ENCODE measurements around the gene SMYD3.

The SMYD3 gene

DNA sequence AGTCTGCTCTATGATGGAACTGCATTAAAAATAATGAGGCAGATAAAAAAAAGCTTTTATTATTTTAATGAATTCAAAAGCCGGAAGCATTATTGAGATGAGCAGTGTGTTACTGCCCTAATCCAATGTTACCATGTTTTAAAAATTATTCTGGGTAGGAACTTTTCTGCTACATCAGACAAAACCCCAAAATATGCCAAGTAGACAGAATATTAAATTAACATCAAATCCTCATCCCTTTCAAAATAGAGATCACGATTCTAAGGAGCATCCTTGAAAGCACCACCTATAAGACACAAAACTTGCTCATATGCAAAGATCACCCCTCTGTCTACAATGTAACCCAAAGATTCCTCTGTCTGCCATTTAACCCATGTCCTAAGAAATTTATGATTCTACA is 357.5 kb downstream of the SMYD3 start:
- H3K36me3 ChIP-seq (ENCODE audit: low read length): 0 out of 2 replicates have a peak, but pooled peaks cover 6% of the 10 kb centered on the region
- H3K27me3 ChIP-seq (ENCODE audit: low read length): no peaks in the 10 kb centered on the region
- no peak overlapping the region for H3K9ac ChIP-seq (ENCODE audit: low read length)
- TF ChIP-seq, protein P1, sequence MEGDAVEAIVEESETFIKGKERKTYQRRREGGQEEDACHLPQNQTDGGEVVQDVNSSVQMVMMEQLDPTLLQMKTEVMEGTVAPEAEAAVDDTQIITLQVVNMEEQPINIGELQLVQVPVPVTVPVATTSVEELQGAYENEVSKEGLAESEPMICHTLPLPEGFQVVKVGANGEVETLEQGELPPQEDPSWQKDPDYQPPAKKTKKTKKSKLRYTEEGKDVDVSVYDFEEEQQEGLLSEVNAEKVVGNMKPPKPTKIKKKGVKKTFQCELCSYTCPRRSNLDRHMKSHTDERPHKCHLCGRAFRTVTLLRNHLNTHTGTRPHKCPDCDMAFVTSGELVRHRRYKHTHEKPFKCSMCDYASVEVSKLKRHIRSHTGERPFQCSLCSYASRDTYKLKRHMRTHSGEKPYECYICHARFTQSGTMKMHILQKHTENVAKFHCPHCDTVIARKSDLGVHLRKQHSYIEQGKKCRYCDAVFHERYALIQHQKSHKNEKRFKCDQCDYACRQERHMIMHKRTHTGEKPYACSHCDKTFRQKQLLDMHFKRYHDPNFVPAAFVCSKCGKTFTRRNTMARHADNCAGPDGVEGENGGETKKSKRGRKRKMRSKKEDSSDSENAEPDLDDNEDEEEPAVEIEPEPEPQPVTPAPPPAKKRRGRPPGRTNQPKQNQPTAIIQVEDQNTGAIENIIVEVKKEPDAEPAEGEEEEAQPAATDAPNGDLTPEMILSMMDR (IDR thresholded peaks at IDR 0.05; ENCODE audit: insufficient read depth, low read length, poor library complexity, severe bottlenecking): no peak
- TF ChIP-seq EZH2phosphoT487 (conservative IDR thresholded peaks at IDR 0.05; ENCODE audit: low read length): no peak
- no peak overlapping the region for H3K4me2 ChIP-seq (ENCODE audit: low read depth, low read length, poor library complexity, severe bottlenecking)
- H3K9me3 ChIP-seq (ENCODE audit: insufficient read depth, low read length): peaks cover 25% of the 10 kb centered on the region; the same call in 1 of the 2 replicates
- no peak overlapping the region for H3K27ac ChIP-seq (ENCODE audit: low read depth, low read length)
- H3K79me2 ChIP-seq (ENCODE audit: insufficient read depth, low read length): no peaks in the 10 kb centered on the region
- no peak overlapping the region for H3K4me3 ChIP-seq (ENCODE audit: insufficient read depth, low read length, poor library complexity, severe bottlenecking)
- no peak overlapping the region for H2AFZ ChIP-seq (ENCODE audit: low read depth, low read length, severe bottlenecking)
- H3F3A ChIP-seq (ENCODE audit: insufficient read depth): no peaks in the 10 kb centered on the region
- H4K20me1 ChIP-seq (ENCODE audit: low read depth, low read length): no peaks in the 10 kb centered on the region
- H3K9me2 ChIP-seq (replicated peaks; ENCODE audit: insufficient read depth, low read length): no peaks in the 10 kb centered on the region

DNA sequence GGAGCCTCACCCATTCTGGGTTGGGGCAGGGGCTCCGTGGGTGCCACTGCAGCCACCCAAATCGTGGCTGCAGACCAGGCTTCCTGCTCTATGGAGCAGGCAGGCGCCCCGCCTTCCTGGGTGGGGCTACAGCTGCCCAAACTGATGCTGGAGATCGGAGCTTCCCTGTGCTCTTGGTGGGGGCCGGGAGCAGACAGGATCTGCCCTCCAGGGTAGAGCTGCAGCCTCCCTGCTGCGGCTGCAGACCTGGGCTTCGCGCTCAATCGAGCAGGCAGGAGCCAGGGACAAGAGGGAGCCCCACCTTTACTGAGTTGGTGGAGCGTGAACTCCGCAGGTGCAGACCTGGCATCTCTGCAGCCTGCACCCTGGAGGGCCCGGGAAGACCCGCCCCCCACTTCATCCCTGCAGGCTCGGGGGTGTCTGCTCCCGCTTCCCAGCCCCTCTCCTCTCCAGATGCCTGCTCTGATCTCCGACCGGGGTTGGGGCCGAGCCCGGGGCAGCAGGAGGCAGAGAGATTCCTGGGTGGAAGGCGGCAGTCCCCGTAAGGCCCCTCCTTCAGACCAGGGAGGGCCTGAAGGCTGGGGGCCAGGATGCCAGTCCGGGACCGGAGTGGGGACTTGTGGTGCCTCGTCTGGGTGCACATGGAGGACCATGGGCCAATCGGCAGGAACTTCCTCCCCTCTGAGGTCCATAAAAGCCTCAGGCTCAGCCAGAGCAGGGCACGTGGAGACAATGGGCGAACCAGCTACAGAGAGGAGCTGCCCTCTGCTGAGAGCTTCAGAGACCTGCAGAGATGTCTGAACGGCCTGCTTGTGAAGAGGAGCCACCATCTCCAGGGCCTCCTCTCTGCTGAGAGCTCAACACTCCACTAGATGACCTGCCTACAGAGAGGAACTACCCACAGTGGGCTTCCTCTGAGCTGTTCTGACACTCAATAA is 359.3 kb downstream of the SMYD3 start:
- H3K4me2 ChIP-seq (ENCODE audit: low read depth, low read length, poor library complexity, severe bottlenecking): no peak overlapping the region
- H4K20me1 ChIP-seq (ENCODE audit: low read depth, low read length): no peaks in the 10 kb centered on the region
- H3K4me3 ChIP-seq (ENCODE audit: insufficient read depth, low read length, poor library complexity, severe bottlenecking): no peak overlapping the region
- no peak overlapping the region for H2AFZ ChIP-seq (ENCODE audit: low read depth, low read length, severe bottlenecking)
- H3F3A ChIP-seq (ENCODE audit: insufficient read depth): no peaks in the 10 kb centered on the region
- H3K36me3 ChIP-seq (ENCODE audit: low read length): 0 out of 2 replicates have a peak, but pooled peaks cover 6% of the 10 kb centered on the region
- no peaks in the 10 kb centered on the region for H3K79me2 ChIP-seq (ENCODE audit: insufficient read depth, low read length)
- H3K27ac ChIP-seq (ENCODE audit: low read depth, low read length): no peak overlapping the region
- no peak overlapping the region for H3K9ac ChIP-seq (ENCODE audit: low read length)
- peaks cover 25% of the 10 kb centered on the region; the same call in 1 of the 2 replicates for H3K9me3 ChIP-seq (ENCODE audit: insufficient read depth, low read length)
- H3K9me2 ChIP-seq (replicated peaks; ENCODE audit: insufficient read depth, low read length): no peaks in the 10 kb centered on the region
- no peaks in the 10 kb centered on the region for H3K27me3 ChIP-seq (ENCODE audit: low read length)
- TF ChIP-seq, protein P1 (IDR thresholded peaks at IDR 0.05; ENCODE audit: insufficient read depth, low read length, poor library complexity, severe bottlenecking): no peak

DNA sequence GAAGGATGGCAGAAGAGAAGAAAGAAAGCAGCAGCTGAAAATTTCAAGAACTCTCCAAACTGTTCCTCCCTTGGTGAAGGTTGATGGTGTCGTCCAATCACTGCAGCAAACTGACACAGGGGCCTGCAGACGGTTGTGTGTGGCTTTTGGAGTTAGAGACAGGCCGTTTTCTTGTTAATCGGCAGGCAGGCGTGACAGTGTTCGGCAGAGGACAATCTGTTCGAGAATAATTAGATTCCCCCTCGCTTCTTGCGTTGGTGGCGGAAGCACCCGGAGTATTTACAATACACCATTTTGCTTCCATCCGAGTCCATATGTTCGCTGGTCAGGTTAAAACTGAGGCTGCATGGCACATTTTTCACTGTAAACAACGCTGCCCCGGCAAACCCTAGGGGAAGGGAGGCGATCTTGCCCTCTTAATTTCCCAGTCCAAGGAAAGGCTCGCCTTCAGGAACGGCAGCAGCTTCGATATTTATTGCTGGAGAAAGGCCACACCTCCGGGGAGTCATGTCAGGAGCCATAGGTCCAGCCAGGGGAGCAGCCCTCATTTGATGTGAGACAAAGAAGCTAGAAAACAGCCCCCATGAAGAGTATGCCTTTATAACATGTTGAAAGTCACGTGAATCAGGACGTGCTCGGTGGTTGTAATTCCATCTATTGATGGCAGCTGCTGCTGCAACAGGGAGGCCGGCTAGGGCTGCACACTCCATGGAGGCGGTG is 360.1 kb downstream of the SMYD3 start:
- H3K4me2 ChIP-seq (ENCODE audit: low read depth, low read length, poor library complexity, severe bottlenecking): no peak overlapping the region
- H3K27me3 ChIP-seq (ENCODE audit: low read length): no peaks in the 10 kb centered on the region
- H3K4me3 ChIP-seq (ENCODE audit: insufficient read depth, low read length, poor library complexity, severe bottlenecking): no peak overlapping the region
- H3K79me2 ChIP-seq (ENCODE audit: insufficient read depth, low read length): no peaks in the 10 kb centered on the region
- no peaks in the 10 kb centered on the region for H3K9me2 ChIP-seq (replicated peaks; ENCODE audit: insufficient read depth, low read length)
- no peak overlapping the region for H3K9ac ChIP-seq (ENCODE audit: low read length)
- no peaks in the 10 kb centered on the region for H3F3A ChIP-seq (ENCODE audit: insufficient read depth)
- H2AFZ ChIP-seq (ENCODE audit: low read depth, low read length, severe bottlenecking): no peak overlapping the region
- H3K9me3 ChIP-seq (ENCODE audit: insufficient read depth, low read length): peaks cover 25% of the 10 kb centered on the region; the same call in 1 of the 2 replicates
- no peak for TF ChIP-seq EZH2phosphoT487 (conservative IDR thresholded peaks at IDR 0.05; ENCODE audit: low read length)
- TF ChIP-seq, protein P1 (IDR thresholded peaks at IDR 0.05; ENCODE audit: insufficient read depth, low read length, poor library complexity, severe bottlenecking): no peak
- H4K20me1 ChIP-seq (ENCODE audit: low read depth, low read length): no peaks in the 10 kb centered on the region
- no peak overlapping the region for H3K27ac ChIP-seq (ENCODE audit: low read depth, low read length)
- H3K36me3 ChIP-seq (ENCODE audit: low read length): 0 out of 2 replicates have a peak, but pooled peaks cover 6% of the 10 kb centered on the region
